Neuron (in vitro differentiated cells): ENCODE data around the gene MZT2A.
A peak's percentile ranks its signal among the peaks of the same experiment; 100 is the strongest.
"Not testable (repeated sequence)": the region's sequence is repeated elsewhere in the genome, so short reads cannot be mapped to it uniquely, and the experiment has no call there.

Experiments
- H2AFZ ChIP-seq: one replicate; pipeline ENCODE4 v1.6.1; 2013; ENCODE audit warnings: low read depth, mild to moderate bottlenecking, inconsistent platforms, low read length, moderate library complexity
- H3K27me3 ChIP-seq: one replicate; pipeline ENCODE4 v1.6.1; 2013; ENCODE audit warnings: low read length; ENCODE audit not compliant: insufficient read depth
- H3K36me3 ChIP-seq: one replicate; pipeline ENCODE4 v1.6.1; 2013; ENCODE audit warnings: low read length; ENCODE audit not compliant: insufficient read depth
- H3K4me1 ChIP-seq: one replicate; pipeline ENCODE4 v1.6.1; 2013; ENCODE audit warnings: low read length; ENCODE audit not compliant: insufficient read depth
- H3K4me3 ChIP-seq: 2 replicates; pipeline ENCODE4 v1.5.1; 2013; ENCODE audit warnings: mild to moderate bottlenecking, low read length, moderate library complexity
- H3K9me3 ChIP-seq: one replicate; pipeline ENCODE4 v1.6.1; 2013; ENCODE audit warnings: low read length

The MZT2A gene

DNA sequence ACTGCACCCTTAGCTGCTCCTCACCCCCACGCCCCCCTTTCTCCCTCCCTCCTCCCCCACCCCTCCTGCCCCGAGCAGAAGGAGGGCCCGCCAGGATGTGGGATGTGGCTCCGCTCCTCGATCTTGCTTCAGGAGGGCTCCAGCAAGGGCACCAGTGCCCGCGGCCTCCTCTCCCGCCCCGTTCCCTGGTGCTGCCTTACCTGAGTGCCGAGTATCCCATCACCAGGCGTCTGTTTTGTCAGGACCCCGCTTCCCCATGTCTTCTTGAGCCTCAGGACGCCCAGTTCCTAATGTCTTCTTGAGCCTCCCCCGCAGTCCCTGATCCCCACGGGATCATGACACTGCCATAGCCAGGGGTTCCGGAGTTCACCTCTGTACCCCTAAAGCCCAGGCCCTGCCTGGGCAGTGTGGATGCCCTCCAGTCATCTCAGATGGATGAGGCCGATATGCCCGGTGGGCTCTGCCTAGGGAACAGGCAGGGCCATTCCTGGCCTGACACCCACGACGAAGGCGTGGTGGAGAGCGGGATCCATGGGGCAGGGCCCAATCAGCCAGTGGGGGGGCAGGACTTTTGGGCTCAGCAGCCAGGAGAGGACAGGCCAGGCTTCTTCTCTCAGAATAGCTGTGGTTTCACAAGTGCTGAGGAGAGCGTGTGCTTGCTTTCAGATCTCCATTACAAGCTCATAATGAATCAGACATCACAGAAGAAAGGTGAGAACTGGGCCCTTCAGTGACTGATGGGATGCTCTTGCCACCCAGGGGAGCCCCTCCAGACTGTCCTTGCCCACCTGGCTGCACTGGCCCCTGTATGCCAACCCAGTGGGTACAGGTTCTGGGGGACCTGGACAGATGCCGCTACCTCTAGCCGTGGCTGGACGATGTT, 37.0 kb upstream of the MZT2A start:
- H3K9me3 ChIP-seq, H3K4me3 ChIP-seq, H3K27me3 ChIP-seq, H2AFZ ChIP-seq, H3K36me3 ChIP-seq, H3K4me1 ChIP-seq: not testable (repeated sequence)

DNA sequence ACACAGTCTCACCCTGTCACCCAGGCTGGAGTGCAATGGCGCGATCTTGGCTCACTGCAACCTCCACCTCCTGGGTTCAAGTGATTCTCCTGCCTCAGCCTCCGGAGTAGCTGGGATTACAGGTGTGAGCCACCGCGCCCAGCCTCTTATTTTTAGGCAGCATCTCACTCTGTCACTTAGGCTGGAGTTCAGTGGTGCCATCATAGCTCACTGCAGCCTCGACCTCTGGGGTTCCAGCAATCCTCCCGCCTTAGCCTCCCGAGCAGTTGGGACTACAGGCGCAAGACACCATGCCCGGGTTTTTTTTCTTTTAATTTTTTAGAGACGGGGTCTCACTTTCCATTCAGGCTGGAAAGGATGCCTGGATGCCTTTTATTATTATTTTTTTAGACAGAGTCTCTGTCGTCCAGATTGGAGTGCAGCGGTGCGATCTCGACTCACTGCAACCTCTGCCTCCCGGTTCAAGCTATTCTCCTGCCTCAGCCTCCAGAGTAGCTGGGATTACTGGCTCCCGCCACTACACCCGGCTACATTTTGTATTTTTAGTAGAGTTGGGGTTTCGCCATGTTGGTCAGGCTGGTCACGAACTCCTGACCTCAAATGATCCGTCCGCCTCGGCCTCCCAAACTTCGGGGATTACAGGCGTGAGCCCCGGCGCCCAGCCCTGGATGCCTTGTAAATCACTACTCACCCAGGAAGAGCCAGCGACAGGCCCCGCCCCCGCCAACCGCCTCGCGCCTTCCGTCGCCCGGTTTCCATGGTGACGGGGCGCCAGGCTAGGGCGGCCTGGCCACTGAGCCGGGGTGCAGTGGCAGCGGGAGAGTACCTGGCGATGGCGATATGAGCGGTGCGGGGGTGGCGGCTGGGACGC, 35.2 kb upstream of the MZT2A start, which contains the start of gene CCDC74A:
Gene CCDC74A (plus strand): TSS at position 758 of the 871 bp plus-strand sequence. CDS start 83 bp downstream, at position 841.
- not testable (repeated sequence) for H3K9me3 ChIP-seq, H3K4me1 ChIP-seq, H3K36me3 ChIP-seq, H3K27me3 ChIP-seq, H2AFZ ChIP-seq
- H3K4me3 ChIP-seq = peak within 1 kb of the TSS; percentile 46

DNA sequence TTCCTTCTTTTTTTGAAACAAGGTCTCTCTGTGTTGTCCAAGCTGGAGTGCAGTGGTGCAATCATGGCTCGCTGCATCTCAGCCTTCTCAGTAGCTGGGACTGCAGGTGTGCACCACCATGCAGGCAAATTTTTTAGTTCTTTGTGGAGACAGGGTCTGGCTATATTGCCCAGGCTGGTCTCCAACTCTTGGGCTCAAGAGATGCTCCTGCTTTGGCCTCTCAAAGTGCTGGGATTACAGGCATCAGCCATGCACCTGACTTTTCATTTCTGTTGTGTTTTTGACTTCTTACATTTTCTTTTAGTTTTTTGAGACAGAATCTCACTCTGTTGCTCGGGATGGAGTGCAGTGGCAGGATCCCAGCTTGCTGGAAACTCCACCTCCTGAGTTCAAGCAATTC, 33.1 kb upstream of the MZT2A start:
- not testable (repeated sequence) for H3K4me3 ChIP-seq, H3K36me3 ChIP-seq, H3K9me3 ChIP-seq, H3K27me3 ChIP-seq, H2AFZ ChIP-seq, H3K4me1 ChIP-seq

DNA sequence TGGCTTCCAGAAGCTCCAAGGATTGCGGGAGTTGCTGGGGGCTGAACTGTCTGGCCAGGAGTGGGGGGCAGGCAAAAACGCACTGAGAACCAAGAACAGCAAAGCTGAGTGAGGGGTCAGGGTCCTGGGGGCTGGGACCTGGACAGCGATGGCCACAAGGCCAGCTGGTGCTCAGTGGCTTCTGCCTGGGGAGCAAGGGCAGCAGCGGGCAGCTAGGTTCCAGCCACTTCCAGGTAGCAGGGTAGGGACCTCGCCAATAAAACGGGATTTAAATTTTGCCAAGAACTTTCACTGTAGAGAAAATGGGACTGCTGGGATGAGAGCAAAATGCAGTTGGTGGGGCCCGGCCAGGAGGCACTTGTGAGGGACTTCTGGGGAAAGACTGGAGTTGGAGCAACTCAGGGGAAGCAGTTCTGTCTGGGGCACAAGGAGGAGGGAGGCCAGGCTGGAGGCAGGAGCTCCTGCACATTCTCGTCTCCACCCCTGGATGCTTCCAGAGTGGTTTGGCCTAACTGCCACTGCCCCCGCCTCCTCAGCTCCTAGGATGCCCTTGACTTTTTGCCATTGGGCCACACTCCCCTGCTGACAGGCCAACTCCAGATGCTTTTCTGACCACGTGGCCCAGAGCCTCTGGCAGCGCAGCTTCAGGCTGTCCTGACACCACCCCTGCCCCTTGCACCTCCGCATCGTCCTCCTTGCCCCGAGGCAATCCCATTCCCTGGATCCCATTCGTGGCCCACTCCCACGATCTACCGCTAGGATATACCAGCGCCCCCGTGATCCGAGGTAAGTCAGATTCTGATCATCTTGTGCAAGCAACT, 30.0 kb upstream of the MZT2A start:
- Histone ChIP-seq H3K27me3 (no peaks in the 10 kb centered on the region), H3K36me3 (peaks cover 18% of the 10 kb centered on the region), H3K9me3 (no peaks in the 10 kb centered on the region), H3K4me1 (no peaks in the 10 kb centered on the region), H2AFZ (no peak overlapping the region), H3K4me3 (no peak overlapping the region)

DNA sequence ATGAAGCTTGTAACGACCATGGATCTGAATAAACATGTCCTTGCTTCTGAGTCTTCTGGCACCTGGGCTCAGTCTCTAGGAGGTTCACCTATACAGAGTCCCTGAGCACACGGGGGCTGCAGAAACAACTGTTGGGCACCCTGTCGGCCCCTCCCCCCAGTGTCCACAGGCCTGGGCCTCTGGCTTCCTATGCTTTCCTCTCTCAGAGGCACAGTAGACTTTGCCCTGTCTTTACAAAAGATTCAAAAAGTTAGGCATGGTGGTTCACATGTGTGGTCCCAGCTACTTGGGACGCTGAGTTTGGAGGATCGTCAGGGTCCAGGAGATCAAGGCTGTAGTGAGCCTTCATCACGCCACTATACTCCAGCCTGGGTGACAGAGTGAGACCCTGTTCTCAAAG, 29.3 kb upstream of the MZT2A start:
- not testable (repeated sequence) for H3K4me1 ChIP-seq, H3K4me3 ChIP-seq, H2AFZ ChIP-seq, H3K27me3 ChIP-seq, H3K9me3 ChIP-seq
- peaks cover 18% of the 10 kb centered on the region for H3K36me3 ChIP-seq

DNA sequence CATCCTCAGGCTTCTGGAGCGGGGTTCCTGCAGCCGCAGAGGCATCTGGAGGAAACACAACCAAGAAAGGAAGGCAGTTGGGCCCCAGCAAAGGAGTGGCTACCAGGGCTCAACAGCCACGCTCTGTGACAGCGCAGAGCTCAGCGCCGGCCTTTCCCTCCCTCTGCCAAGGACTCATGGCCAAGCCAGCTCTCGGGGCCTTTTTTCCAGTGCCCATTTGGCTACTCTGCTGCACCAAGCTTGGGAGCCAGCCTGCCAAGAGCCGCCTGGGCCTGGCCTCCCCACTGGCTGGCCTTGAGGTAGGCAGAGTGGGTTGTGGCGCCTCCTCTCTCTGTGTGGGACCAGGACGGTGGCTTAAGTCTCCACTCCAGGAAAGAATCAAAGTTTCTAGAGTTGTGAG, 28.3 kb upstream of the MZT2A start:
- H2AFZ ChIP-seq = no peak overlapping the region
- H3K36me3 ChIP-seq = peaks cover 20% of the 10 kb centered on the region
- H3K4me1 ChIP-seq = no peaks in the 10 kb centered on the region
- H3K9me3 ChIP-seq = no peaks in the 10 kb centered on the region
- H3K4me3 ChIP-seq = no peak overlapping the region
- no peaks in the 10 kb centered on the region for H3K27me3 ChIP-seq

DNA sequence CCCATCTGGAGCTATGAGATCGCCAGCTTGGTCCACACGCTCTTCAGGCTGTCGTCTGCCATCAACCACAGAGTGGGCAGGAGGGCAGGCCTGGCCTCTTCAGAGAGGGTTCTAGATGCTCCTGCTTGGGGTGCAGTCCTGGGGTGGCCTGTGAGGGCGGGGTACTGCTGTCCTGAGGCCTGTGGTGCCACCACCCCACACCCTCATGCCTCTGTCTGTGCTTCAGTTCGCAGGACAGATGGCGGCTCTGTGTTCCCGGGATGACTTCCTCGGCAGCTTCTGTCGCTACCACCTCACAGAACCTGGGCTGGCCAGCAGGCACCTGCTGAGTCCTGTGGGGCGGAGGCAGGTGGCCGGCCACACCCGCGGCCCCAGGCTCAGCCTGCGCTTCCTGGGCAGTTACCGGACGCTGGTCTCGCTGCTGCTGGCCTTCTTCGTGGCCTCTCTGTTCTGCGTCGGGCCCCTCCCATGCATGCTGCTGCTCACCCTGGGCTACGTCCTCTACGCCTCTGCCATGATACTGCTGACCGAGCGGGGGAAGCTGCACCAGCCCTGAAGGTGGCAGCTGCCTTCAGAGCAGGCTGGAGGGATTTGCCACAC, 27.8 kb upstream of the MZT2A start:
- H3K27me3 ChIP-seq, H2AFZ ChIP-seq, H3K4me3 ChIP-seq, H3K9me3 ChIP-seq, H3K4me1 ChIP-seq: not testable (repeated sequence)
- H3K36me3 ChIP-seq = peaks cover 20% of the 10 kb centered on the region

DNA sequence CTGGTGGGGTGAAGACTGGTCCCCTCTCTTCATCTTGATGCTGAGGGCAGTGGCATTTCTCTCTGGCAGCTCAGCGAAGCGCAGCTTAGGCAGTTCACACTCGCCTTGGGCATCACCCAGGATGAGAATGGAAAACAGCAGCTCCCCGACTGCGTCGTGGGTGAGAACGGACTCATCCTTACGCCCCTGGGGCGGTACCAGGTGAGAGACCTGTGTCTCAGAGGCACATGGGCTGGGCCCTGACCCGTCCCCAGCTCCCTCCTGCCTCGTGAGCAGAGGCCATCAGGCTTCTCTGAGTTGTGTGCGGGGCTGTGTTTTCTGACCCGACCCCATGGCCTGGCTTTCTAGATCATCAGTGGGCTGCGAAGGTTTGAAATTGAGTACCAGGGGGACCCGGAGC, 27.3 kb upstream of the MZT2A start:
- no peaks in the 10 kb centered on the region for H3K27me3 ChIP-seq
- no peak overlapping the region for H3K4me3 ChIP-seq
- no peaks in the 10 kb centered on the region for H3K9me3 ChIP-seq
- peaks cover 20% of the 10 kb centered on the region for H3K36me3 ChIP-seq
- H3K4me1 ChIP-seq = no peaks in the 10 kb centered on the region
- H2AFZ ChIP-seq = no peak overlapping the region

DNA sequence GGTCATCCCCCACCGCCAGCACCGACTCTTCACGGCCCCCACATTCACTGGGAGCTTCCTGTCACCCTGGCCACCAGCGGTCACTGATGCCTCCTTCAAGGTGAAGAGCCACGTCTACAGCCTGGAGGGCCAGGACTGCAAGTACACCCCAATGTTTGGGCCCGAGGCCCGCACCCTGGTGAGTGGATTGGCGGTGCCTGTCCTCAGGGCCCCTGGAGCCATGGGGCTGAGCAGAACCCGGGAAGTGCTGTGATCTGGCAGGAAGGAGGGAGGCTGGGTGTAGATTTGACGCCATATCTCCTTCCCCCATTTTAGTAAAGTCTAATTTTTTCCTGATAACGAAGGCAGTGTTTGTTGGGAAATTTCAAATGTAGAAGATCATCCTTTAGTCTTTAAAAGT, 26.3 kb upstream of the MZT2A start:
- not testable (repeated sequence) for H3K27me3 ChIP-seq, H3K9me3 ChIP-seq, H3K4me1 ChIP-seq, H2AFZ ChIP-seq, H3K4me3 ChIP-seq
- peaks cover 23% of the 10 kb centered on the region for H3K36me3 ChIP-seq

DNA sequence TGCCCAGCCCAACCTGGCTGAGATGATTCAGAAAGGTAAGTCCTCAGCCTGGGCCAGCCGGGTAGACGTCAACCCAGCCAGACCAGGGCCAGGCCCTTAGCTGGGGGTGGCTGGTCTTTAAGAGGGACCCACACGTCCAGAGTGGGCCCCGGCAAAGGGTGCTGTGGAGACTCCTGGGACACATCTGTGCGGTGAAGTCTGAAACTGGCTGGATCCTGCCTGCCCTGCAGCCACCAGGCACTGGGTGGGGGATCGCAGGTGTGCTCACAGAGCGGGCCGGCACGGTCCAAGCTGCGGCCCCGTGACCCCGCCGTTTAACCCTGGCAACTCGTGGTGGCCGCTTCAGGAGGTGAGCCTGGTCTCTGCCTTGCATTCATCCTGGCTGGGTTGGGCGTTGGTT, 25.7 kb upstream of the MZT2A start:
- not testable (repeated sequence) for H3K4me1 ChIP-seq, H3K27me3 ChIP-seq, H2AFZ ChIP-seq, H3K9me3 ChIP-seq, H3K4me3 ChIP-seq
- peaks cover 26% of the 10 kb centered on the region for H3K36me3 ChIP-seq

DNA sequence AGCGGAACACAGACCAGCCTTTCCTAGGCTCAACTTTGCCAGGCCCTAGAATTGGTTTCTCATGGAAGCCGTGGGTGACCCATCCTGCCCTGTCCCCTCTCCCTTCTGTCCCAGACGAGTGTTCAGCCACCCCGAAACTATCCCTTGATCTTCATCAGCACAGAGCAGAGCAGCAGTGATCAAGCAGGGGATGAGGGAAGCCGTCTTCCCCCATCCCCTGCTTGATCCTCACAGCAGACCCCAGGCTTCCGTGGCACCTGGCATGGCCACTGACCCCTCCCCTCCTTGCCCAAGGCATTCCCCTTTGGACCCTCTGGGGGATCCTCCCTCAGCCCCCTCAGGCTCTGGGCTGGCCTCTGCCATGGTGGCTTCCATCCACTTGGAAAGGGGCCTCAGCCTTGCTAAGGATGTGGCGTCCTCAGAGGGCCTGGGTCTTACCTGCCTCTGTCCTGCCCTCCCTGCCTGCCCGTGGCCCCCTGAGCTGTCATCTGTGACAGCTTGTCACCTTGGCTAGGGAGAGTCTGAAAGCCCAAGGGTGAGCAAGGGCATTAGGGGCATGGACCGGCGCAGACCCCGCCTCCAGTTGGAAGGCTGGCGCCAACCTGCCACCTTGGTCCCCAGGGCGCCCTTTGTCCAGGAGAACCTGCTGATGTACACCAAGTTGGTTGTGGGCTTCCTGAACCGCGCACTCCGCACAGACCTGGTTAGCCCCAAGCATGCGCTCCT, 25.1 kb upstream of the MZT2A start:
- Histone ChIP-seq H3K9me3 (no peaks in the 10 kb centered on the region), H3K4me3 (no peak overlapping the region), H3K36me3 (peaks cover 32% of the 10 kb centered on the region), H2AFZ (no peak overlapping the region), H3K27me3 (no peaks in the 10 kb centered on the region), H3K4me1 (no peaks in the 10 kb centered on the region)

DNA sequence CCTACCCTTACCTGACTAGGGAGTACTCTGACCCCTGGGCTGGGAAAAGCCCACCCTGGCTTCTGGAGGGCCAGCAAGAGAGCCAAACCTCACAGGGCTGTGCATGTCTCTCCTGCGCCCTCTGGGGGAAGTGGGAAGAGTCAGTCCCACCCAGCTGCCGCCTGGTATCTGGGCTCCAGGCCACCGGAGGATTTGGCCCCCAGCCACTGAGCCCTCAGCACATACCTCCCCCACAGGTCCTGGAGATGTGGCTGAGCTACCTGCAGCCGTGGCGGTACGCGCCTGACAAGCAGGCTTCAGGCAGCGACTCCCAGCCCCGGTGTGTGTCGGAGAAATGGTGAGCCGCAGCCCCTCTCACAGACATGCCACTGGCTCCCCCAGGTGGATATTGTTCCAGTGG, 24.4 kb upstream of the MZT2A start:
- not testable (repeated sequence) for H3K4me3 ChIP-seq, H2AFZ ChIP-seq, H3K4me1 ChIP-seq, H3K9me3 ChIP-seq, H3K27me3 ChIP-seq
- peaks cover 32% of the 10 kb centered on the region for H3K36me3 ChIP-seq
